NB4 (cell line): ENCODE results near the gene TSC1.

ENCODE experiments used
- CTCF ChIP-seq: IDR thresholded peaks from one replicate; pipeline ENCODE4 v1.5.1; 2012; ENCODE audit warnings: low read depth, low read length
- POLR2A ChIP-seq: IDR thresholded peaks from 2 replicates; pipeline ENCODE4 v1.6.1; 2011; ENCODE audit warnings: mild to moderate bottlenecking; ENCODE audit not compliant: insufficient read length; ENCODE audit errors: extremely low read depth
- TF ChIP-seq, protein P1 (sequence below): IDR thresholded peaks from 2 replicates; pipeline ENCODE4 v1.6.1; 2011; ENCODE audit warnings: low read depth, low read length

GRCh38 chr9:132903574-132904492 is 40.6 kb downstream of the TSC1 start:
- no peak for TF ChIP-seq CTCF
- no peak for TF ChIP-seq POLR2A
- TF ChIP-seq, protein P1, sequence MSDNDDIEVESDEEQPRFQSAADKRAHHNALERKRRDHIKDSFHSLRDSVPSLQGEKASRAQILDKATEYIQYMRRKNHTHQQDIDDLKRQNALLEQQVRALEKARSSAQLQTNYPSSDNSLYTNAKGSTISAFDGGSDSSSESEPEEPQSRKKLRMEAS, result no peak
